ENCODE data around the gene FLAD1.

Gene FLAD1

GRCh38 chr1:155017041-155017945 is 34.1 kb downstream of the FLAD1 start (continued):
- TF ChIP-seq PRDM2 (tag by site-specific recombination; IDR thresholded peaks at IDR 0.05; ENCODE audit: borderline replicate concordance) = peak; percentile 89; the same call in 1 of the 2 replicates
- peak; percentile 99 for TF ChIP-seq ZFHX2 (tag by site-specific recombination; conservative IDR thresholded peaks at IDR 0.05)
- peak; percentile 47 for TF ChIP-seq ZBTB11 (tag by site-specific recombination; conservative IDR thresholded peaks at IDR 0.05; ENCODE audit: low read depth)
- peak; percentile 95 for TF ChIP-seq ZXDB (tag by site-specific recombination; IDR thresholded peaks at IDR 0.05)
- TF ChIP-seq ZNF704 (tag by site-specific recombination; IDR thresholded peaks at IDR 0.05) = no peak
- TF ChIP-seq ZNF169 (tag by site-specific recombination; IDR thresholded peaks at IDR 0.05) = no peak
- TF ChIP-seq PBX3 (CRISPR knock-in tag; IDR thresholded peaks at IDR 0.05) = 0 out of 2 replicates have a peak, but pooled peaks have one; percentile 15
- TF ChIP-seq EGR2 (tag by site-specific recombination; IDR thresholded peaks at IDR 0.05; ENCODE audit: low read depth) = peak; percentile 99
- TF ChIP-seq SALL2 (tag by site-specific recombination; IDR thresholded peaks at IDR 0.05; ENCODE audit: borderline replicate concordance) = no peak
- TF ChIP-seq ZBTB48 (tag by site-specific recombination; IDR thresholded peaks at IDR 0.05) = peak; percentile 100
- TF ChIP-seq ZNF548 (tag by site-specific recombination; IDR thresholded peaks at IDR 0.05) = no peak
- peak; percentile 97 for TF ChIP-seq ZNF366 (tag by site-specific recombination; conservative IDR thresholded peaks at IDR 0.05)
- TF ChIP-seq ZNF148 (tag by site-specific recombination; IDR thresholded peaks at IDR 0.05; ENCODE audit: borderline replicate concordance) = no peak
- 0 out of 2 replicates have a peak, but pooled peaks have one; percentile 5 for TF ChIP-seq TSHZ1 (tag by site-specific recombination; IDR thresholded peaks at IDR 0.05; ENCODE audit: borderline replicate concordance)
- no peak for TF ChIP-seq ZNF280D (tag by site-specific recombination; IDR thresholded peaks at IDR 0.05)

Measured in HEK293 (cell line).